Measurements from ENCODE around the gene BTN2A1. TPM values are rescaled to one million over a fixed set of nuclear protein-coding genes. Genes with fewer than 3 reads are reported as not detected.
"Not testable (repeated sequence)": the region's sequence is repeated elsewhere in the genome, so short reads cannot be mapped to it uniquely, and the experiment has no call there.

BTN2A1 gene
- total RNA-seq, 1 experiment from 2014 or later, result 15.0 TPM

DNA sequence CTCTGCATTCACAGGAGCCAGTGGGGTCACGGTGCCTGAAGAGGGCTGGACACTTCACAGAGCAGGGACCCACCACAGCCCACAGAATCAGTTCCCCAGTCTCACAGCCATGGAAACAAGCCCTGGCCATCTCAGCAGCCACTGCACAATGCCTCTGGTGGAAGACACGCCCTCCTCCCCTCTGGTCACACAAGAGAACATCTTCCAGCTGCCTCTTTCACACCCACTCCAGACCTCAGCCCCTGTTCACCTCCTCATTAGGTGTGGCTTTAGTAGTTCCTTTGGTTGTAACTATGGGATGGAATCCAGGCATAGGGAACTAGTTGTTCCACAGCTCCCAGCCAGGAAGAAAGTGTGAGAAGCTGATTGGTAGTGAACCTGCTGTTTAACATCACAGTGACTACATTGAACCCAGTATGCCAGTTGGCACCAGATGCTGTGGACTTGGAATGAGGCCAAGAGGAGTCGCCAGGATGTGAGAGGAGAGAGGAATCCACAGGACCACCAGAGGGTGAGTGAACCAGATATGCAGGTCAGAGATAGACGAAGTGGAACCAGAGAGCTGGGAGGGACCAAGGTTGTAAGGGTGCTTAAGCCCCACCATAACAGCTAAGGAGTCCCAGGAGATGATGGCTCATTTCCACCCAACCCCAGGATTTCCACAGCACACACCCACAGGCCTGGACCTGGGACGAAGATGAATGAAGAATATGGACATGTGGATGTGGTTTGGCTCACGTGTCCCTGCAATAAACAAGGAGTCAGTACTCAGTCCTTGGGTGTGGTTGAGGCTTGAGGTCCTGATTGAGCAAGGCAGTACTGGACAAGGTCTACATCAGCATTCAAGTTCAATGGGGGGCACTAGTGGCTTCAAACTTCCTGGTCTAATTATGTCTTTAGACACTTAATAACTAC lies 26.2 kb upstream of the BTN2A1 start:
- BruUV-seq (replicated peaks), result no TSS peak
- Histone ChIP-seq H3K27me3 (replicated peaks; ENCODE audit: control insufficient read depth, insufficient read depth, low read length) (no peaks in the 10 kb centered on the region), H3K9me3 (peaks cover 12% of the 10 kb centered on the region; the same call in 1 of the 2 replicates), H3K4me1 (no peaks in the 10 kb centered on the region), H3K4me3 (ENCODE audit: low read depth, low read length) (no peak overlapping the region), H3K36me3 (ENCODE audit: control insufficient read depth, insufficient read depth, low read length) (no peaks in the 10 kb centered on the region)
- no peak for TF ChIP-seq CTCF (IDR thresholded peaks at IDR 0.05; ENCODE audit: insufficient read depth in 1 of 2, low read depth in 1 of 2, low read length in 1 of 2, severe bottlenecking in 1 of 2, unreplicated experiment in 1 of 2)
- no peak overlapping the region for H3K4me3 Mint-ChIP-seq (ENCODE audit: unreplicated experiment)
- DNase-seq, result no peak
- H3K36me3 Mint-ChIP-seq (ENCODE audit: insufficient read depth, unreplicated experiment), result peaks cover 19% of the 10 kb centered on the region
- POLR2A ChIA-PET, result no interaction called here
- no peak overlapping the region for H3K27ac Mint-ChIP-seq (ENCODE audit: unreplicated experiment)
- intact Hi-C loops (cut with micrococcal nuclease; ENCODE audit: unreplicated experiment), result no loop called here
- H3K4me1 Mint-ChIP-seq (ENCODE audit: low read depth, unreplicated experiment), result no peaks in the 10 kb centered on the region
- H3K9me3 Mint-ChIP-seq (ENCODE audit: unreplicated experiment), result peaks cover 33% of the 10 kb centered on the region
- CTCF ChIA-PET, result no interaction called here
- H3K27me3 Mint-ChIP-seq (ENCODE audit: insufficient read depth, unreplicated experiment), result no peaks in the 10 kb centered on the region

DNA sequence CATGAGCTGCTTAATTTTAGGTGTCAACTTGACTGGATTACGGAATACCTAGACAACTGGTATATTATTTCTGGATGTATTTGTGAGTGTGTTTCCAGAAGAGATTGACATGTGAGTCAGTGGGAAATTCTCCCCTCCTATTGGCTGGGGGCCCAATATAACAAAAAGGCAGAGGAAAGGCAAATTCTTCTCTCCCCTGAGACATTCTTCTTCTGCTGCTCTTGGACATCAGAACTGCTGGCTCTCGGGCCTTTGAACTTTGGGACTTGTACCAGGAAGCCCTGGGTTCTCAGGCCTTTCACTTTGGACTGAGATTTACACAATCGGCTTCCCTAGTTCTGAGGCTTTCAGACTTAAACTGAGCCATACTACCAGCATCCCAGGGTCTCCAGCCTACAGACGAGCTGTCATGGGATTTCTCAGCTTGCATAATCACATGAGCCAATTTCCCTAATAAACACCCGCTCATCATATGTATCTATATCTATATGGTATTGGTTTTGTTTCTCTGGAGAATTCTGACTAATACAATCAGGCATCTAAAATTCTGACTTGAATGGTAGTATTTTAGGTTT lies 25.0 kb upstream of the BTN2A1 start:
- Histone ChIP-seq H3K9me3 (peaks cover 12% of the 10 kb centered on the region; the same call in 1 of the 2 replicates), H3K4me1 (no peaks in the 10 kb centered on the region), H3K27me3 (replicated peaks; ENCODE audit: control insufficient read depth, insufficient read depth, low read length) (no peaks in the 10 kb centered on the region), H3K36me3 (ENCODE audit: control insufficient read depth, insufficient read depth, low read length) (no peaks in the 10 kb centered on the region), H3K4me3 (ENCODE audit: low read depth, low read length) (no peak overlapping the region)
- H3K9me3 Mint-ChIP-seq (ENCODE audit: unreplicated experiment), result peaks cover 45% of the 10 kb centered on the region
- DNase-seq, result no peak
- no peaks in the 10 kb centered on the region for H3K4me1 Mint-ChIP-seq (ENCODE audit: low read depth, unreplicated experiment)
- no peak overlapping the region for H3K4me3 Mint-ChIP-seq (ENCODE audit: unreplicated experiment)
- CTCF ChIA-PET, result no interaction called here
- no peak for TF ChIP-seq CTCF (IDR thresholded peaks at IDR 0.05; ENCODE audit: insufficient read depth in 1 of 2, low read depth in 1 of 2, low read length in 1 of 2, severe bottlenecking in 1 of 2, unreplicated experiment in 1 of 2)
- no peaks in the 10 kb centered on the region for H3K27me3 Mint-ChIP-seq (ENCODE audit: insufficient read depth, unreplicated experiment)
- no TSS peak for BruUV-seq (replicated peaks)
- intact Hi-C loops (cut with micrococcal nuclease; ENCODE audit: unreplicated experiment), result no loop called here
- POLR2A ChIA-PET, result no interaction called here
- peaks cover 15% of the 10 kb centered on the region for H3K36me3 Mint-ChIP-seq (ENCODE audit: insufficient read depth, unreplicated experiment)
- H3K27ac Mint-ChIP-seq (ENCODE audit: unreplicated experiment), result no peak overlapping the region

GRCh38 chr6:26433680-26434079 lies 24.1 kb upstream of the BTN2A1 start:
- CTCF ChIA-PET; H3K4me3 ChIP-seq (ENCODE audit: low read depth, low read length); DNase-seq; H3K27ac Mint-ChIP-seq (ENCODE audit: unreplicated experiment); H3K36me3 ChIP-seq (ENCODE audit: control insufficient read depth, insufficient read depth, low read length); H3K4me1 ChIP-seq; intact Hi-C loops (cut with micrococcal nuclease; ENCODE audit: unreplicated experiment); H3K4me3 Mint-ChIP-seq (ENCODE audit: unreplicated experiment); H3K27me3 Mint-ChIP-seq (ENCODE audit: insufficient read depth, unreplicated experiment); H3K27me3 ChIP-seq (replicated peaks; ENCODE audit: control insufficient read depth, insufficient read depth, low read length); BruUV-seq (replicated peaks); H3K4me1 Mint-ChIP-seq (ENCODE audit: low read depth, unreplicated experiment); POLR2A ChIA-PET: not testable (repeated sequence)
- peaks cover 15% of the 10 kb centered on the region for H3K36me3 Mint-ChIP-seq (ENCODE audit: insufficient read depth, unreplicated experiment)
- H3K9me3 Mint-ChIP-seq (ENCODE audit: unreplicated experiment), result peaks cover 45% of the 10 kb centered on the region
- H3K9me3 ChIP-seq, result peaks cover 12% of the 10 kb centered on the region; the same call in 1 of the 2 replicates
